Measurements from ENCODE around the gene GRIK2. TPM values are rescaled to one million over a fixed set of nuclear protein-coding genes. Genes with fewer than 3 reads are reported as not detected.

The GRIK2 gene
- polyA plus RNA-seq, 1 experiment, result 12.8 TPM

DNA sequence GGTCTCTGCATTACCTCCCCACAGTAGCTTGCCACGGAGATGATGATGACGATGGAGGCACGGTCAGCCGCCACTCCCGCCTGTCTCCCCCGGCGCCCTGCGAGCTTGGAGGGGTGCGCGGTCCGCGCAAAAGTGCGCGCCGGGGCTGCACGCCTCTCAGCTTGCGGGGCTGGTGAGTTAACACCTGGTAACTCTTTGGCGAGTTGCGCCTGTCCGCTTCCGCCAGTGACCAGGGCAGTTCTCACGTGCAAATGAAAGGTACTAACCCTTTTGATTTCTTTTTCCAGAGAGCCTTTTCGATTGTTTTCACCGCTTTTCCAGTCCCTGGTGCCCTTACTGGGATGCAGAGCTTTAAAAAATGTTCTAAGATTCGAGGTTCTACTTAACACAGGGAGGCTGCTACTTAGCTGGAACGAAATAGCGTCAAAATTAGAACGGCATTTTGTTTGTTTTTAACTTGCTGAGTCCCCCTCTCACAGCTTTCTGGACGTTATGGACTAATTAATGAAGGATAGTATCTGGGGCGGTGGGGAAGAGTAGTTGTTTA, 6.2 kb downstream of the GRIK2 start:
- Histone ChIP-seq H3K27me3 (ENCODE audit: control insufficient read depth, insufficient read depth, low read length) (no peaks in the 10 kb centered on the region), H3K4me3 (ENCODE audit: low read depth, low read length) (peak overlapping the region; percentile 67), H3K27ac (ENCODE audit: low read depth, low read length) (no peak overlapping the region), H3K9me3 (ENCODE audit: control insufficient read depth, insufficient read depth, low read length) (peaks cover 5% of the 10 kb centered on the region; the same call in 1 of the 2 replicates)
- POLR2A ChIA-PET, result no interaction called here
- no peak for DNase-seq (ENCODE audit: low read depth, low spot score)
- CTCF ChIA-PET, result no interaction called here
- TF ChIP-seq, protein P1, sequence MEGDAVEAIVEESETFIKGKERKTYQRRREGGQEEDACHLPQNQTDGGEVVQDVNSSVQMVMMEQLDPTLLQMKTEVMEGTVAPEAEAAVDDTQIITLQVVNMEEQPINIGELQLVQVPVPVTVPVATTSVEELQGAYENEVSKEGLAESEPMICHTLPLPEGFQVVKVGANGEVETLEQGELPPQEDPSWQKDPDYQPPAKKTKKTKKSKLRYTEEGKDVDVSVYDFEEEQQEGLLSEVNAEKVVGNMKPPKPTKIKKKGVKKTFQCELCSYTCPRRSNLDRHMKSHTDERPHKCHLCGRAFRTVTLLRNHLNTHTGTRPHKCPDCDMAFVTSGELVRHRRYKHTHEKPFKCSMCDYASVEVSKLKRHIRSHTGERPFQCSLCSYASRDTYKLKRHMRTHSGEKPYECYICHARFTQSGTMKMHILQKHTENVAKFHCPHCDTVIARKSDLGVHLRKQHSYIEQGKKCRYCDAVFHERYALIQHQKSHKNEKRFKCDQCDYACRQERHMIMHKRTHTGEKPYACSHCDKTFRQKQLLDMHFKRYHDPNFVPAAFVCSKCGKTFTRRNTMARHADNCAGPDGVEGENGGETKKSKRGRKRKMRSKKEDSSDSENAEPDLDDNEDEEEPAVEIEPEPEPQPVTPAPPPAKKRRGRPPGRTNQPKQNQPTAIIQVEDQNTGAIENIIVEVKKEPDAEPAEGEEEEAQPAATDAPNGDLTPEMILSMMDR (IDR thresholded peaks at IDR 0.05; ENCODE audit: low read depth, low read length), result no peak

DNA sequence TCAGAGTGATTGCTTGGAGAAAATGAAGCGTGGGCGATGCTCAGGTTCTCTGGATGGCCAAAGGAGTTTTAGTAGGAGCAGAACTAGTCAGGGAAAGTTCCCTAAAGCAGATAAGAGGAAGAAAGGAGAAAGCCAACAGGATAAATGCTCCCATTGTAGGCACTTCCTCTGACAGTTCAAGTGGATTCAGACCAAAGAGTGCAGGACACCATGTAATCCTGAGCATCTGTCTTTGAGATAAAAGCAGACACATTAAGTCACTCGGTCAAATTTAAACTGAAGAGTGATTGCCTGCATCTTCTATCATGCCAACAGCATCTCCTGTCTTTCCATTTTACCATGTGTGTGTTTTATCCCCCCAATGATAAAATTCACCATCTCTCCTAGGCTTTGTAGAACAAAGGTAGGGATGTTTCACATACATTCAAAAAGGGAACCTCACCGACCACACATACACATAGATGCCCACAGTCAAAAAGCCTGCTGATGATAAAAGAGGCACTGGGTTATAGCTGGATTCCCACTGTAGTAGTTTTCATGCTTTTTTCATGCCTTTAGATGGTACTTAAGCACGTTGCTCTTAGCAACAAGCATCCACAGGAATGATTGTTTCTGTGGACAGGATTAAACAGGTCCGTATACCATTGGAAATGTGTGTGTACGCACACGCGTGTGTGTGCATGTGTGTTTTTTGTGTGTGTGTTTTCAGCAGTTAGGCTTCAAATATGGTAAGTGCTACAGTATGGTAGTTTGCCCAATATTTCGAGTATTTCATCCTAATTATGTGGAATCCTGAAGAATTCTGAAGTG, 7.0 kb downstream of the GRIK2 start:
- H3K9me3 ChIP-seq (ENCODE audit: control insufficient read depth, insufficient read depth, low read length), result peaks cover 5% of the 10 kb centered on the region; the same call in 1 of the 2 replicates
- POLR2A ChIA-PET, result no interaction called here
- CTCF ChIA-PET, result no interaction called here
- peak overlapping the region; percentile 67 for H3K4me3 ChIP-seq (ENCODE audit: low read depth, low read length)
- TF ChIP-seq, protein P1 (IDR thresholded peaks at IDR 0.05; ENCODE audit: low read depth, low read length), result no peak
- no peak for DNase-seq (ENCODE audit: low read depth, low spot score)
- H3K27ac ChIP-seq (ENCODE audit: low read depth, low read length), result no peak overlapping the region
- no peaks in the 10 kb centered on the region for H3K27me3 ChIP-seq (ENCODE audit: control insufficient read depth, insufficient read depth, low read length)

GRCh38 chr6:101401171-101401570, 7.7 kb downstream of the GRIK2 start:
- no peak for DNase-seq (ENCODE audit: low read depth, low spot score)
- Histone ChIP-seq H3K4me3 (ENCODE audit: low read depth, low read length) (no peak overlapping the region; the same call in 1 of the 2 replicates), H3K9me3 (ENCODE audit: control insufficient read depth, insufficient read depth, low read length) (peaks cover 5% of the 10 kb centered on the region; the same call in 1 of the 2 replicates), H3K27ac (ENCODE audit: low read depth, low read length) (no peak overlapping the region), H3K27me3 (ENCODE audit: control insufficient read depth, insufficient read depth, low read length) (no peaks in the 10 kb centered on the region)
- POLR2A ChIA-PET, result no interaction called here
- CTCF ChIA-PET, result no interaction called here
- TF ChIP-seq, protein P1 (IDR thresholded peaks at IDR 0.05; ENCODE audit: low read depth, low read length), result no peak

DNA sequence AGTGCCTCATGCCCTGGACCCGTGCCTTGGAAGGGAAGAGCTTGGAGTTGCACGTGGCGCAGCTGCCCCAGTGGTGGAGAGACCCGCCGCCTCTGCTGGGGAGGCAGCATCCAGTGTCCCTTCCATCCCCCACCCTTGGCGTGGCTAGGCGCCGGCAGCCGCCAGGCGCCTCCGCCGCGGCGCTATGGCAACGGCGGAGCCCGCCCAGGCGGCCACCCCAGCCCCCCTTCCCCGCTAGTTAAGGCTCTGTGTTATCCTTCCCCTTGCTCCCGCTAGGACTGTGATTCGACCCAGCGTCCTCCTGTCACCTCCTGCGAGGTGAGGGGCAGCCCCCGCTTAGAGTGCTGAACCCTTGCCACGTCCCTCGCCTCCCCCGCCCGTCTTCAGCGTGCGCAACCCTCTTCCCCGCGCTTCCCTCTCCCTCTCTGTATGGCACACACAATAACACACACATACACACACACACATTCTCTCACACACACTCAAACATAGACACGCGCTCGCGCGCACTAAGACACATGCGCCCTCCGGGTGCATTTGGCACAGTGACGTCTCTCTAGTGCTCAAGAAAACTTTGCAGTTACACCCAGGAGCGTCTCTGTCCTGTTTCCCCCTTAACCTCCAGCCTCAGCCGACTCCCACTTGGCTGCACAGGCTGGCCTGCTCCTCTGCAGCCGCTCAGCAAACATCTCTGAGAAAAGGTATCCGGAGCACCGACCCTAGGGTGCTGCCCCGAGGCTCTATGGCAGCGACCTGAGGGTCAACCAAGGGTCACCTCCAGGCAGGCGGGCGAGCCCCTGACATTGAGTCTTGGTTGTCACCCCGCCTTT, 8.5 kb downstream of the GRIK2 start:
- Histone ChIP-seq H3K4me3 (ENCODE audit: low read depth, low read length) (peak overlapping the region; percentile 59), H3K27me3 (ENCODE audit: control insufficient read depth, insufficient read depth, low read length) (no peaks in the 10 kb centered on the region)
- DNase-seq (ENCODE audit: low read depth, low spot score), result no peak

More for the DNA sequence above, 8.5 kb downstream of the GRIK2 start:
- POLR2A ChIA-PET, result no interaction called here
- Histone ChIP-seq H3K27ac (ENCODE audit: low read depth, low read length) (peak overlapping the region; percentile 13), H3K9me3 (ENCODE audit: control insufficient read depth, insufficient read depth, low read length) (peaks cover 5% of the 10 kb centered on the region; the same call in 1 of the 2 replicates)
- TF ChIP-seq, protein P1 (IDR thresholded peaks at IDR 0.05; ENCODE audit: low read depth, low read length), result no peak
- CTCF ChIA-PET, result no interaction called here
